T-helper 2 cell treated with Interferon-gamma antibody and Interleukin-4, amounts not matched to agents 100 ng/mL and 5 ng/mL, for 36 hours (primary cell): ENCODE data around the gene SPPL2A. TPM values are rescaled to one million over a fixed set of nuclear protein-coding genes. Genes with fewer than 3 reads are reported as not detected.
"Not testable (repeated sequence)": the region's sequence is repeated elsewhere in the genome, so short reads cannot be mapped to it uniquely, and the experiment has no call there.

Experiments
- intact Hi-C: fragments of 100-400 bp; cut with micrococcal nuclease; formaldehyde crosslinking; loops from one replicate; pipeline ENCODE4 v1.15.1; 2023
- total RNA-seq: library from RNA; stranded (reverse); gene quantifications from 2 replicates; pipeline ENCODE4 v1.2.3, GENCODE V29; 2022

Gene SPPL2A, protein sequence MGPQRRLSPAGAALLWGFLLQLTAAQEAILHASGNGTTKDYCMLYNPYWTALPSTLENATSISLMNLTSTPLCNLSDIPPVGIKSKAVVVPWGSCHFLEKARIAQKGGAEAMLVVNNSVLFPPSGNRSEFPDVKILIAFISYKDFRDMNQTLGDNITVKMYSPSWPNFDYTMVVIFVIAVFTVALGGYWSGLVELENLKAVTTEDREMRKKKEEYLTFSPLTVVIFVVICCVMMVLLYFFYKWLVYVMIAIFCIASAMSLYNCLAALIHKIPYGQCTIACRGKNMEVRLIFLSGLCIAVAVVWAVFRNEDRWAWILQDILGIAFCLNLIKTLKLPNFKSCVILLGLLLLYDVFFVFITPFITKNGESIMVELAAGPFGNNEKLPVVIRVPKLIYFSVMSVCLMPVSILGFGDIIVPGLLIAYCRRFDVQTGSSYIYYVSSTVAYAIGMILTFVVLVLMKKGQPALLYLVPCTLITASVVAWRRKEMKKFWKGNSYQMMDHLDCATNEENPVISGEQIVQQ
- 90.2 and 95.7 TPM in 2 replicates for total RNA-seq

DNA sequence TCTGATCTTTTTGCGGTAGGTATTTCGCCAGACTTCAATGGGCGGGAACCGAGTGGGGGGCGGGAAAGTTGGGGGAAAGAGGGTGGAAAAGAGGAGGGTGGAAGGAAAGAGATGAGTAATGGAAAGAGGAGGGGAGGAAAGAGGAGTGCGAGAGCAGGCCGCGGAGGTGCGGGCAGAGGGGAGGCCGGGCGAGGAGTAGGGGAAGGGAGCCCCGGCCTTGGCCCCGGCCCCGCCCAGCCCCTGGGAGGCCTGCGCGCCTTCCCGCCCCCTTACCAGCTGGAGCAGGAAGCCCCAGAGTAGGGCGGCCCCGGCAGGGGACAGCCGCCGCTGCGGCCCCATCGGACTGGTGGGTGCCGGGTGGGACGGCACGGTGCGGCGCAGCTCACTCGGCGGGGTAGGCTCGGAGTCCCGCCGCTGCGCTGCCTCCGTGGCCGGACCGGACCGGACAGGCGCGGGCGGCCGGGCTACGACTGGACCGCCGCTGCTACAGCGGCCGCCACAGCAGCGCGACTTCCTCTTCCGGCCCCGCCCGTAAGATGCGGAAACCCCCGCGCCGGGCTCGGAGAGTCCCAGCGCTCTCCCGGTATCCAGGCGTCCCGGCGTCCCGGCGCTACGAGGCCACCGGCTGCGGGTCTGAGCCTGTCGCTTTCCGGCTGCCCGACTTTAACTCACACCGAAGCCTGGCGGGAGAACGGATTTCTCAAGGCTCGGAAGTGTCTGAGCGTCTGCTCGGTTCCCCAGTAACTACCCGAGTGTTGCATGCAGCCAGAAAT, at the start of gene SPPL2A:
SPPL2A (minus strand) TSS at position 512 of the 773 bp plus-strand sequence; CDS start at position 339, 173 bp downstream.
- intact Hi-C loops: loop anchor here (1.0 to 10.0 kb wide), 6 partner anchors 79 to 412 kb away; partner anchors contain the start of genes TRPM7 and USP8

DNA sequence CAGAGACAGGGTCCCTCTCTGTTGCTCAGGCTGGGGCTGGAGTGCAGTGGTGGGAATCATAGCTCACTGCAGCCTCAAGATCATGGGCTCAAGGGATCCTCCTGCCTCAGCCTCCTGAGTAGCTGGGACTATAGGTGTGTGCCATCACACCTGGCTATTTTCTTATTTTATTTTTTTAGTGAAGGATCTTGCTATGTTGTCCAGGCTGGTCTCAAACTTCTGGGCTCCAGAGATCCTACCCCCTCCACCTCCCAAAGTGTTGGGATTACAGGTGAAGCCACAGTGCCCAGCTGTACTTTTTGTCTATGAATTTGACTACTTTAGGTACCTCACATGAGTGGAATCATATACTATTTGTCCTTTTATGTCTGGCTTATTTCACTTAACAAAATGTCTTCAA, 49.1 kb upstream of the SPPL2A start:
- intact Hi-C loops: no loop called here

DNA sequence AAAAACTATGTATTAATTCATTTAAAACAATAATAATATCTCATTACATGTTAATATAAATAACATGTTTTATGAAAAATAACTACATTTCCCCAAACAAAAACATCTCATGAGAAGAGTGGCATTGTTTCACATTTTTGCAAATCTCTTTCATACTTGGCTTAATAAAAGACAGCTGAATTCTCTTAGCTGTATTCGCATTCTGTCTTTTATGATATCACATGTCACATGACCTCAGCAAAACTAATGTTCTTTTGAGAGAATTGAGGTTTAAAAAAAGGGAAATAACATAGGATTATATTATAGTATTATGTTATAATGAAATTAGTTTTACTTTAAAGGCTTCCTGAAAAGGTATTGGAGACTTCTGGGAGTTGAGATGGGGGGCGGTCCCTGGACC, 48.4 kb upstream of the SPPL2A start:
- intact Hi-C loops: no loop called here

DNA sequence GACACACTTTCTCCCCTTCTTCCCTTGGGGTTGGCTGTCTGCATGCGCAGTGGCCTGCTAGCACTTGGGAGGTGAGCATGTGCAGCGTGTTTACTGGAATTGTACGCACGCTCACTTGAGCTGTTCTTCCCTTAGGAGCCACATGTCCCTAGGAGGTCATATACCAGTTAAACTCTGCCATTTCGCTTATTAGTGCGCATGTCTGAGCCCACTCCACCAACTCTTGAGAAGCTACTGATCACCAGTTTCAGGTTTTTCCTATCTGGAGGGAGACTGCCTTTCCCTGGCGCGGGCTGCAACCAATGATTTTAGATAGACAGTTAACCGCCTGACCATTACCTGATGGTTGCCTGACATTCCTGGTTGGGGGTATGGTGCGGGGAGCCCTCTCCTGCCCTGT, 47.6 kb upstream of the SPPL2A start:
- intact Hi-C loops: no loop called here

DNA sequence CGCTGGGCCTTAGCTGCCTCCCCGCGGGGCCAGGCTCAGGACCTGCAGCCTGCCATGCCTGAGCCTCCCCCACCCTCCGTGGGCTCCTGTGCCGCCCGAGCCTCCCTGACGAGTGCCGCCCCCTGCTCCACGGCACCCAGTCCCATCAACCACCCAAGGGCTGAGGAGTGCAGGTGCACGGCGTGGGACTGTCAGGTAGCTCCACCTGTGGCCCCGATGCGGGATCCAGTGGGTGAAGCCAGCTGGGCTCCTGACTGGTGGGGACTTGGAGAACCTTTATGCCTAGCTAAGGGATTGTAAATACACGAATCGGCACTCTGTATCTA, 46.6 kb upstream of the SPPL2A start:
- intact Hi-C loops: not testable (repeated sequence)

DNA sequence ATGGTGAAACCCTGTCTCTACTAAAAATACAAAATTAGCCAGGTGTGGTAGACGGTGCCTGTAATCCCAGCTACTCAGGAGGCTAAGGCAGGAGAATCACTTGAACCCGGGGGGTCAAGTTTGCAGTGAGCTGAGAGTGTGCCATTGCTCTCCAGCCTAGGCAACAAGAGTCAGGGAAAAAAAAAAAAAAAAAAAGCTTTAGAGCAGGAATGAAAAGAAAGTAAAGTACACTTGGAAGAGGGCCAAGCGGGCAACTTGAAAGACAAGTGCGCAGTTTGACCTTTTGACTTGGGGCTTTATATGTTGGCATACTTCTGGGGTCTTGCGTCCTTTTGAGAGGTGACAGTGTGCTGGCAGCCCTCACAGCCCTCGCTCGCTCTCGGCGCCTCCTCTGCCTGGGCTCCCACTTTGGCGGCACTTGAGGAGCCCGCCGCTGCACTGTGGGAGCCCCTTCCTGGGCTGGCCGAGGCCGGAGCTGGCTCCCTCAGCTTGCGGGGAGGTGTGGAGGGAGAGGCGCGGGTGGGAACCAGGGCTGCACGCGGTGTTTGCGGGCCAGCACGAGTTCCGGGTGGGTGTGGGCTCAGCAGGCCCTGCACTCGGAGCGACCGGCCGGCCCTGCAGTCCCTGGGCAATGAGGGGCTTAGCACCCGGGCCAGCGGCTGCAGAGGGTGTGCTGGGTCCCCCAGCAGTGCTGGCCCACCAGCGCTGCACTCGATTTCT, 46.1 kb upstream of the SPPL2A start:
- intact Hi-C loops: not testable (repeated sequence)

DNA sequence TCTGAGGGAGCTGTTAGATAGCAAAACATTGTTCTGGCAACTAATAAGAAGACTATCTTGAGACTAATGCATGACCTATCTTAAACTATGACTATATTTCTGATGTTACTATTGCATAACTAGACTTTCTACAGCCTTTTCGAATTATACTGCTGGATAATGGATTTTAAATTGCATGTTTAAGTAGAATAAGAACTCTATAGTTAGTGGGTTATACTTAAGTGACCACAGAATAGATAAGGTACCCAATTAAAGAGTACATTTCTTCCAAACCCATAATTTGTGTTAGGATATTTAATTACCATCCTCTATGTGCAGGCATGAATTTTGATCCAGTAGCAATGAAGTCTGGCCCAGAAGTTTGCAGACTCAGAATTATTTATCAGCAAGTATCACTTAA, 44.6 kb upstream of the SPPL2A start:
- intact Hi-C loops: no loop called here

DNA sequence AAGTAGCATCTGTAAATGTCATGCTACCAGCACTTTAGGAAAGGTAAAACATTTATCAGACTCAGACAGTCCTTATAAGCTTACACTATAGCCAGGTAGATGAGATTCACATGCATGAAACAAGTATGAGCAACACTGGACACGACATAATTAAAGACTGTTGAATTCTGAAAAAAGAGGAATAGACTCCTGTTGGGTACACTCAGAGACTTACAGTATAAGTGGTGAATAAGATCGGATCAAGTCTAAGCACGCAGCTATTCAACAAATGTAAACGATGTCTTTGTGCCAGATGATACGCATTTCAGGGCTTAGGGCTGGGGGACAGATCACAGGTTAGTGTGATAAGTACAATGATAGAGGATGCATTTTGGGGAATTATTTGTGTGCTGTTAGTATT, 43.2 kb upstream of the SPPL2A start:
- intact Hi-C loops: no loop called here

DNA sequence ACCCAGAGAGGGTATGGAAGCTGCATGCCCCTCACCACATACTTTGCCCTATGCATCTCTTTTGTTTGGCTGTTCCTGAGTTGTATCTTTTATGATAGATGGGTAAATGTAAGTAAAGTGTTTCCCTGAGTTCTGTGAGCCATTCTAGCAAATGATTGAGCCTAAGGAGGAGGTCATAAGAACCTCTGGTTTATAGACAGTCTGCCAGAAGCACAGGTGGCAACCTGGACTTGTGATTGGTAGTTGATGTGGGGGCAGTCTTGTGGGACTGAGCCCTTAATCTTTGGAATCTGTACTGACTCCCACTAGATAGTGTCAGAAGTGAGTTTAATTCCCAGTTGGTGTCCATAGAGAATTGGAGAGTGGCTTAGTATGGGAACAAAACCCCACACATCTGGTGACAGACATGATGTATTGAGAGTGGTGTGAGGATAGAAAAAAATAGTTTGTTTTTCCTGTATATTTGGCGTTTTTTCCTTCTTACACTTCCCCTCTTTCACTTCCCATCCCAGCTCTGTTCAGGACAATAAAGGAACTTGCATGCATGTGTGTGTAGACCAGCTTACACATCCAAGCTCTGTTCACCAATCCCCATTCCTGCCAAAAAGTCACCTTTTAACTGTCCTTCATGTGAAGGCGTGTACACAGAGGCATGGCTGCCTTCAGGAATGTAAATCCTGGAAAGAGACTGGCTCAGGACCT, 38.1 kb upstream of the SPPL2A start:
- intact Hi-C loops: no loop called here

DNA sequence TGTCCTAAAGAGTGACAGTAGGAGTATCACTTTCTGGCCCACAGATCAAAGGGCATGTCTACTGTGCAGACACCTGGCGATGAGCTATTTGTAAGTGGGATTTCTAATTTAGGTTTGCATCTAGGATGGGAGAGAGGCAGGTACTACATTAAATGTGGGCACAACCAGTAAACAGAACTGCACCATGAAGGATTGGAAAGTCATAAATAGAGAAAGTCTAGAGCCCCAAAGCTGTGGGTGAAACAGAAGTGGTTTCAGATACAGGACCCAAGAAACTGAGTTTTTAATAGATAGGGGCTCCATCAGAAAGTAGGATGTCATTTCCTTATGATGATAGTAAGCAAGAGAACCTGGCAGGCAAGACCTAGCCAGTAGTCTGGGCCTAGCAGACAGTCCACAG, 35.2 kb upstream of the SPPL2A start:
- intact Hi-C loops: no loop called here

DNA sequence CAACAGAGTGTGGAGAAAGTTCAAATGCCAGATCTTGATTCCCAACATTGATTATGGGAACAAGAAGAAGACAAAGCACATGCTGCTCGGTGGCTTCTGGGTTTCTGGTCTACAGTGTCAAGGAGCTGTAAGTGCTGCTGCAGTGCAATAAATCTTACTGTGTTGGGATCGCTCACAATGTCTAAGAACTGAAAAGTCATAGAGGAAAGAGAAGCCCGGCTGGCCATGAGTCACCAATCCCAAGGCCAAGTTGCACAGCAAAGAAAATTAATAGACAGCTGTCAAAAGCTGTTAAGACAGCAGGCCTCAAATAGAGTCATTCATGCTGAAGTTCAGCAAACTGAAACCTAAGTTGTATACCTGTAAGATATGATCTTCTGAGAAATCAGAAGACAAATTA, 33.2 kb upstream of the SPPL2A start:
- intact Hi-C loops: no loop called here

DNA sequence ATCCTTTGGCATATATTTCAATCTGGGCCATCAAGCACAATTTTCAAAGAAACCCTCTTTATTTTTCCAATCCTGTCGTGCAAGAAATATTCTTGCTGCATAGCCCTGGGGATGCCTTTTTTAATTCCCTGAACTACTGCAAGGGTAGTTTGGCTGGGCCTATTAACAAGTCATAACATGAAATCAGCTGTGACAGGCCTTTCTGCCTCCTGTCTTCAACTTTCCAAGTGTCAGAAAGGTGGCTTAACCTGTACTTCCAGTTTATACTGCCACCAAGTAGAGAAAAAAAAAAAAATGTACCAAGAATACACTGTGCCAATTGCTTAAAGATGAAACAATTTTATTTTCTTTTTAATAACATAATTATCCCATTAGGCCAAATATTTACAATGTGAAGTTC, 32.4 kb upstream of the SPPL2A start:
- intact Hi-C loops: no loop called here

DNA sequence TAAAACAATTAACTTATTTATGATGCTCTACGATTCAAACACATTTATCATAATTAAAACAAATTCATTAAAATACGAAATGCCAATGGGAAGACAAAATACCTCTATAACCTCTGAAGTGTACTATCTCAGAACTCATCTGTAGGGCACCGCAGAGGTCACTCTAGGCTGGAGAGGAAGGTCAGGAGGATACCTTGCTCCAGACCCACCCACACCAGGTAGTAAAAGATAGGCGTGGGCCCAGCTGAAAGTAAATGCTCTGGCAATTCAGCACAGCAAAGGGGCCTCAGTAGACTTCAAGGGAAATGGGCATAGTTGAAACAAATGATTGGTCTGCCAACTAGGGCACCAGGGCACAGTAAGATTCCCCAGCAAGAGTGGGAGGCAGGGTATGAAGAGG, 26.0 kb upstream of the SPPL2A start:
- intact Hi-C loops: no loop called here

DNA sequence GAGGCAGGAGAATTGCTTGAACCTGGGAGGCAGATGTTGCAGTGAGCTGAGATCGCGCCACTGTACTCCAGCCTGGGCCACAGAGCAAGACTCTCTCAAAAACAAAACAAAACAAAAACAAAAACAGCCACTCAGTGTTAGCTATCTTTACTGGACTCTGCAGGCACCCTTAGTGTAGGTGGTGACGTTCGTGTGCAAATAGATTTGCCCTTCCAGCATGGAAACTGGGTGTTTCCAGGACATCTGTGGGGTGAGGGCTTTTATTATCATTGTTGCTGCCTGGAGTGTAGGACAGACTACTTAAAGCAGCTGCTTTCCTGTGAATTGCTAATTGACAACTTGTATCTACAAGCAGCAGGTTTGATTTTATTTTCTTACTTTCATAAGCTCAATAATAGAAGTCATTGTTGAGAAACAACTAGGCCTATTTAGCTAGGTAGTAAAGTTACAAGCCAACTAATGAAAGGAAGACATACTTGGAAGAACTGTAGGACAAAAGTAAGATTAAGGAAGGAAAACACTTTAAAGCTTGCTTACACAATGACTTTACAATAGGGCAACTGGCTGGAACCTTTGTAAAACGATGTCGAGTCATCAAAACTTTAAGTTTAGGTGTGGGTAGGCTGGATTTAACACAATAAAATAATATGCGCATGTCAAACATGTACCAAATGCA, 25.4 kb upstream of the SPPL2A start:
- intact Hi-C loops: no loop called here

DNA sequence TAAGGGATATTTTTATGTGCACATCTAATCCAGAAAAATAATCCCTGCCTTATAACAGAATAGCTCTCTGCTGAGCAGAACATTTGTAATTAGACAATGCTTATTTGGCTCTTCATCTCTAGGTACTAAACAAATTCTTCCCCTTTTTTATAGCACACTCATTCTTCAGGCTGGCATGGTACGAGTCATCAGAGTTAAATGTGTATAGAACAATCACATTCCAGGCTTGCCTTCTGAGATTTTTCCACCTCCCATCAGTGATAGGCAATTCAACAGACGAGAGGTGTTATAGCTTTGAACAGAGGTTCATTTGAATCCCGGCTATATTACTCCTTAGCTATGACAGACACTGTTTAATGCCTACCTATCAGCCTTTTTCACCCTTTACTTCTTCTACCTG, 21.4 kb upstream of the SPPL2A start:
- intact Hi-C loops: no loop called here

DNA sequence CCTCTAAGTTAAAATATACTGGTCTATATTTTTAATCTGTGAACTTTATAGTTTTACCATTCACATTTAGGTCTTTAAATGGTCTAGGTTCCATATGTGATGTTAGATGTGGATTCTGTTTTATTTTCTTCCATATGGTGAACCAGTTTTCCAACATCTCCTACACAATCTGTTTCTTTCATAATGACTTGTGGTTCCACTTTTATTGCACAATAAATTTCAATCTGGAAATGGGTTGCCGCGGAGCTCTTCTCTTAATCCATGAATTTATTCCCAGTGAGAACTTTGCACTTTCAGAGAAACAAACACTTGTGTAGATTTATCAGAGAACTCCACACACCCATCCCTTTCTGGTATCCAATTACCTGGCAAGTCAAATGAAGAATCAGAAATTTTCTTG, 20.9 kb upstream of the SPPL2A start:
- intact Hi-C loops: no loop called here

DNA sequence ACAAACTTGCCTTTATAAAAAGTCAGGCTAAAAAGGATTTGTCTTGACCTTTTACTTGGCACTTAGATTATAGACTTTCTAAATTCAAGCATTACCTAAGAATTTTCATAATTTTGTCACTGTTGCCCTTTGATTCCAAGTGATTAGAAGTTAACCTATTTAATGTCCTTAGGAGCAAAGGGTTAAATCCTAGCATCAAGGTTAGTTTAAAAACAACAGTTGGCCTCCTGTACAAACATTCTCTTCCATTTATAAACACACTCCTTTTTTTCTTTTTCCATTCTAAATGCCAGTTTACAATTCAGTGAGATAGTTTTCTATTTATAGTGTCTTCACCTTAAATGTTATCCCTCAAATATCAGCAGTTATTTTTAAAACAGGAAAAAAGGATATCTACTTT, 18.4 kb upstream of the SPPL2A start:
- intact Hi-C loops: no loop called here

DNA sequence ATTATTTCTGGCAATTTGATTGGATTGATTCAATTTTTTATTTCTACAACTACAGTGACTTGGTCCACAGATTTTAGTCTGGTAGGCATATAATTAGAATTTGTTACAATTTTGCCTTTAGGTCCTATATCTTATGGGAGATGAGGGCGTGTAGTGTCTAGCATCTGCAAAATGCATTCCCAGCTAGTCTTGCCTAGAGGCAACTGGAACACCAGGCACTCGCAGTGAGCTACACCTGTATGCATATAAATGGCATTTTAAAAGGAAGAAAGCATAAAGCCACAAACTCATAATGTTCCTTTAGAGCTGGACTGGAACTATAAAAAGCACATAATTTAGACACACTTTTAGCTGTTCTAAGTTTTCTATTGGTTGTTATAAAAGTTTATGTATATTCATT, 17.9 kb upstream of the SPPL2A start:
- intact Hi-C loops: no loop called here

DNA sequence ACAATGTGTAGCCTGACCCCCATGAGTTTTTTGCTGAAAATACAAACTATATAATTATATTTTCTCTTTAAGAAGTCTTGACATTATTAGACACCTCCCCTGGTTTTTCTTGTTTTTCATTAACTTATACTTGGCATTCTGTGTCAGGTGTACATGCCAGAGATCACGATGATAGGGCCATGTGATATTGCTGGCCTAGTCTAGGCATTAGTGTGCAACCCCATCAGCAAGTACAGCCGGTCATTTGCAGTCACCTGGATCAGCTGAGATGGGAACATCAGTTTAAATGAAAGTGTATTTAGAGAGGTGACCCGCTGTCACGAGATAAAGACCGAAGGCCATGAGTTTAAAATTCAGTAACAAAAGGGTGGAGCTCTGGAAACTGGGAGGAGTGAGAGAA, 12.6 kb upstream of the SPPL2A start:
- intact Hi-C loops: no loop called here

DNA sequence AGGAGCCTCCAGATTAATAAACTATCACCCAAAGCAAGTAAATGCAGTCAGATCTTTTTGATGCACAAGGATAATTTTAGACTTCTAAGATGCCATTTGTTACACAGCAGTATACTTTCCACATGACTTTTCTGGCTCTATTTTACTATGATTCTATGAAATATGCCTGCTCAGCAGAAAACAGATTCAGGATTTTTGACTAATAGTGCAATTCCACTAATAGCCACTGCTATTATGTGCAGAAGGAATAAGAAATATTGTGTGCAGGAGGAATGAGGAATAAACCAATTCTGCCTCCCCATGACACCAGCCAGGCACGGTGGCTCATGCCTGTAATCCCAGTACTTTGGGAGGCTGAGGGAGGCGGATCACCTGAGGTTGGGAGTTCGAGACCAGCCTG, 11.5 kb upstream of the SPPL2A start:
- intact Hi-C loops: no loop called here

DNA sequence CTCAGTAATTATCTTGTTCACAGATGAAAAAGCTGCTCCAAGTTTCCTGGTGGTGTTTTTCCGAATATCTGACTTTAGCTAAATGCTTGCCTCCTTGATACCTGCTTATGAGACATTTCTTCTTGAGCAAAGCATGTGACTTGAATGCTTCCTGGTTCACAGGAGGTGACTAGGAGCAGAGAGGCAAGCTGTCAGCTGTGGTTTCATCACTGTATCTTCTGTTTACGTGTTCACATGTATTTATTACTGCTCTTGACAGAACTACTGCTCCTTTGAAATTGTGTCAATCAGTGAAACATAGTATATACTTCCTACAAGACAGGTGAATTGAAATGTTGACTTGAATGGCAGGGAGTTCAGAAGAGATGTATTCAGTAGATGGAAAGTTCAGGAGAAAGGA, 8.9 kb upstream of the SPPL2A start:
- intact Hi-C loops: no loop called here
